ENCODE data around the gene ZBTB20. TPM values are rescaled to one million over a fixed set of nuclear protein-coding genes. Genes with fewer than 3 reads are reported as not detected.

ZBTB20 gene
- total RNA-seq, 5 donors from 2014 or later (not counting 1 experiment from before 2014, with no cell fraction given), result 43.1 to 80.7 (median 48.4) TPM

- no peak overlapping the region for H3K27ac Mint-ChIP-seq
- no CpG with 5 or more reads among the region's 5 CpGs for WGBS (ENCODE audit: insufficient coverage)
- Histone ChIP-seq H3K4me3 (ENCODE audit: control insufficient read depth in 1 of 2, extremely low read depth in 1 of 2, low read length in 1 of 2) (no peak overlapping the region), H3K27ac (ENCODE audit: low read length) (no peak overlapping the region), H3K4me1 (ENCODE audit: control insufficient read depth in 1 of 2, extremely low read depth in 1 of 2, insufficient read depth in 2 of 2, low read length in 2 of 2) (no peaks in the 10 kb centered on the region), H3K36me3 (ENCODE audit: control insufficient read depth in 2 of 2, extremely low read depth in 1 of 2, insufficient read depth in 1 of 2, low read length in 1 of 2) (no peaks in the 10 kb centered on the region), H3K9me3 (no peaks in the 10 kb centered on the region), H3K27me3 (replicated peaks in 1 of 2; ENCODE audit: control insufficient read depth in 2 of 2, extremely low read depth in 1 of 2, insufficient read depth in 2 of 2, low read length in 1 of 2) (no peaks in the 10 kb centered on the region)
- DNase-seq (no peak), ATAC-seq (replicated peaks in 1 of 4) (no peak)
- ChIA-PET POLR2A (no interaction called here), CTCF (no interaction called here)
- H3K9me3 Mint-ChIP-seq, result no peaks in the 10 kb centered on the region
- peaks cover 16 to 32% (median 22%) of the 10 kb centered on the region in 3 donors for H3K4me1 Mint-ChIP-seq
- H3K4me3 Mint-ChIP-seq, result no peak overlapping the region
- no peaks in the 10 kb centered on the region for H3K27me3 Mint-ChIP-seq
- H3K36me3 Mint-ChIP-seq, result peaks cover 31% of the 10 kb centered on the region
Measured at GRCh38 chr3:114743746-114744485, 403.2 kb downstream of the ZBTB20 start.

GRCh38 chr3:114741066-114741465, 406.0 kb downstream of the ZBTB20 start:
- no peaks in the 10 kb centered on the region for H3K27me3 ChIP-seq (replicated peaks in 1 of 2; ENCODE audit: control insufficient read depth in 2 of 2, extremely low read depth in 1 of 2, insufficient read depth in 2 of 2, low read length in 1 of 2)
- H3K36me3 Mint-ChIP-seq, result peaks cover 37% of the 10 kb centered on the region
- no peak for ATAC-seq (replicated peaks in 1 of 4)
- no CpG with 5 or more reads among the region's 1 CpG for WGBS (ENCODE audit: insufficient coverage)
- no peaks in the 10 kb centered on the region for H3K36me3 ChIP-seq (ENCODE audit: control insufficient read depth in 2 of 2, extremely low read depth in 1 of 2, insufficient read depth in 1 of 2, low read length in 1 of 2)
- no peaks in the 10 kb centered on the region for H3K27me3 Mint-ChIP-seq
- no peaks in the 10 kb centered on the region for H3K9me3 Mint-ChIP-seq
- no peaks in the 10 kb centered on the region for H3K9me3 ChIP-seq
- no peak overlapping the region for H3K27ac ChIP-seq (ENCODE audit: low read length)
- H3K4me1 Mint-ChIP-seq, result peaks cover 0 to 16% (median 7%) of the 10 kb centered on the region in 3 donors
- H3K4me3 ChIP-seq (ENCODE audit: control insufficient read depth in 1 of 2, extremely low read depth in 1 of 2, low read length in 1 of 2), result no peak overlapping the region
- H3K4me1 ChIP-seq (ENCODE audit: control insufficient read depth in 1 of 2, extremely low read depth in 1 of 2, insufficient read depth in 2 of 2, low read length in 2 of 2), result no peaks in the 10 kb centered on the region
- ChIA-PET POLR2A (no interaction called here), CTCF (no interaction called here)
- H3K27ac Mint-ChIP-seq, result no peak overlapping the region
- no peak overlapping the region for H3K4me3 Mint-ChIP-seq
- DNase-seq, result no peak

- Mint-ChIP-seq H3K27ac (no peak overlapping the region), H3K4me1 (peaks cover 0 to 3% (median 0%) of the 10 kb centered on the region in 3 donors), H3K36me3 (peaks cover 31% of the 10 kb centered on the region), H3K4me3 (no peak overlapping the region), H3K9me3 (no peaks in the 10 kb centered on the region), H3K27me3 (no peaks in the 10 kb centered on the region)
- no peaks in the 10 kb centered on the region for H3K9me3 ChIP-seq
- H3K4me1 ChIP-seq (ENCODE audit: control insufficient read depth in 1 of 2, extremely low read depth in 1 of 2, insufficient read depth in 2 of 2, low read length in 2 of 2), result no peaks in the 10 kb centered on the region
- POLR2A ChIA-PET, result interaction anchor here in 1 of 2 donors (0.7 kb wide), 1 partner anchor 403 kb away, joined by 3 read pairs; no protein-coding TSS in a partner anchor
- no peaks in the 10 kb centered on the region for H3K27me3 ChIP-seq (replicated peaks in 1 of 2; ENCODE audit: control insufficient read depth in 2 of 2, extremely low read depth in 1 of 2, insufficient read depth in 2 of 2, low read length in 1 of 2)
- no CpG with 5 or more reads among the region's 1 CpG for WGBS (ENCODE audit: insufficient coverage)
- no peak overlapping the region for H3K4me3 ChIP-seq (ENCODE audit: control insufficient read depth in 1 of 2, extremely low read depth in 1 of 2, low read length in 1 of 2)
- DNase-seq, result no peak
- CTCF ChIA-PET, result no interaction called here
- no peak for ATAC-seq (replicated peaks in 1 of 4)
- H3K27ac ChIP-seq (ENCODE audit: low read length), result no peak overlapping the region
- no peaks in the 10 kb centered on the region for H3K36me3 ChIP-seq (ENCODE audit: control insufficient read depth in 2 of 2, extremely low read depth in 1 of 2, insufficient read depth in 1 of 2, low read length in 1 of 2)
Measured at GRCh38 chr3:114739627-114740026, 407.5 kb downstream of the ZBTB20 start.

GRCh38 chr3:114732353-114732752, 414.7 kb downstream of the ZBTB20 start:
- ChIA-PET POLR2A (no interaction called here), CTCF (no interaction called here)
- Mint-ChIP-seq H3K27me3 (no peaks in the 10 kb centered on the region), H3K4me1 (peaks cover 3 to 11% (median 5%) of the 10 kb centered on the region in 3 donors), H3K9me3 (no peaks in the 10 kb centered on the region), H3K4me3 (no peak overlapping the region), H3K27ac (no peak overlapping the region), H3K36me3 (peaks cover 15% of the 10 kb centered on the region)
- WGBS (ENCODE audit: insufficient coverage), result no CpG with 5 or more reads among the region's 3 CpGs
- ATAC-seq (replicated peaks in 1 of 4), result no peak
- H3K4me3 ChIP-seq (ENCODE audit: control insufficient read depth in 1 of 2, extremely low read depth in 1 of 2, low read length in 1 of 2), result no peak overlapping the region
- no peaks in the 10 kb centered on the region for H3K9me3 ChIP-seq
- H3K27me3 ChIP-seq (replicated peaks in 1 of 2; ENCODE audit: control insufficient read depth in 2 of 2, extremely low read depth in 1 of 2, insufficient read depth in 2 of 2, low read length in 1 of 2), result no peaks in the 10 kb centered on the region
- H3K27ac ChIP-seq (ENCODE audit: low read length), result no peak overlapping the region
- no peak for DNase-seq
- no peaks in the 10 kb centered on the region for H3K4me1 ChIP-seq (ENCODE audit: control insufficient read depth in 1 of 2, extremely low read depth in 1 of 2, insufficient read depth in 2 of 2, low read length in 2 of 2)
- H3K36me3 ChIP-seq (ENCODE audit: control insufficient read depth in 2 of 2, extremely low read depth in 1 of 2, insufficient read depth in 1 of 2, low read length in 1 of 2), result no peaks in the 10 kb centered on the region

GRCh38 chr3:114730397-114730796, 416.7 kb downstream of the ZBTB20 start:
- WGBS (ENCODE audit: insufficient coverage), result no CpG with 5 or more reads among the region's 1 CpG
- H3K27me3 ChIP-seq (replicated peaks in 1 of 2; ENCODE audit: control insufficient read depth in 2 of 2, extremely low read depth in 1 of 2, insufficient read depth in 2 of 2, low read length in 1 of 2), result no peaks in the 10 kb centered on the region
- Mint-ChIP-seq H3K4me3 (no peak overlapping the region), H3K27me3 (no peaks in the 10 kb centered on the region), H3K36me3 (peaks cover 10% of the 10 kb centered on the region), H3K9me3 (no peaks in the 10 kb centered on the region), H3K4me1 (peaks cover 5 to 11% (median 9%) of the 10 kb centered on the region in 3 donors), H3K27ac (no peak overlapping the region)
- no peaks in the 10 kb centered on the region for H3K36me3 ChIP-seq (ENCODE audit: control insufficient read depth in 2 of 2, extremely low read depth in 1 of 2, insufficient read depth in 1 of 2, low read length in 1 of 2)
- no peaks in the 10 kb centered on the region for H3K4me1 ChIP-seq (ENCODE audit: control insufficient read depth in 1 of 2, extremely low read depth in 1 of 2, insufficient read depth in 2 of 2, low read length in 2 of 2)
- H3K4me3 ChIP-seq (ENCODE audit: control insufficient read depth in 1 of 2, extremely low read depth in 1 of 2, low read length in 1 of 2), result no peak overlapping the region
- no peak for ATAC-seq (replicated peaks in 1 of 4)
- ChIA-PET CTCF (no interaction called here), POLR2A (interaction anchor here in 1 of 2 donors (0.5 to 0.6 kb wide), 2 partner anchors 16 to 277 kb away, joined by 3 read pairs; no protein-coding TSS in a partner anchor)
- H3K9me3 ChIP-seq, result no peaks in the 10 kb centered on the region
- no peak for DNase-seq
- no peak overlapping the region for H3K27ac ChIP-seq (ENCODE audit: low read length)

- no peaks in the 10 kb centered on the region for H3K9me3 ChIP-seq
- H3K4me1 ChIP-seq (ENCODE audit: control insufficient read depth in 1 of 2, extremely low read depth in 1 of 2, insufficient read depth in 2 of 2, low read length in 2 of 2), result peaks cover 0 to 2% of the 10 kb centered on the region in 2 experiments
- H3K4me3 ChIP-seq (ENCODE audit: control insufficient read depth in 1 of 2, extremely low read depth in 1 of 2, low read length in 1 of 2), result no peak overlapping the region
- Mint-ChIP-seq H3K9me3 (no peaks in the 10 kb centered on the region), H3K27me3 (no peaks in the 10 kb centered on the region), H3K4me3 (no peak overlapping the region), H3K4me1 (peaks cover 17 to 23% (median 17%) of the 10 kb centered on the region in 3 donors), H3K27ac (no peak overlapping the region), H3K36me3 (peaks cover 13% of the 10 kb centered on the region)
- ChIA-PET CTCF (no interaction called here), POLR2A (no interaction called here)
- H3K36me3 ChIP-seq (ENCODE audit: control insufficient read depth in 2 of 2, extremely low read depth in 1 of 2, insufficient read depth in 1 of 2, low read length in 1 of 2), result no peaks in the 10 kb centered on the region
- DNase-seq (no peak), ATAC-seq (replicated peaks in 1 of 4) (no peak)
- no peaks in the 10 kb centered on the region for H3K27me3 ChIP-seq (replicated peaks in 1 of 2; ENCODE audit: control insufficient read depth in 2 of 2, extremely low read depth in 1 of 2, insufficient read depth in 2 of 2, low read length in 1 of 2)
- no CpG with 5 or more reads among the region's 1 CpG for WGBS (ENCODE audit: insufficient coverage)
- H3K27ac ChIP-seq (ENCODE audit: low read length), result no peak overlapping the region
Measured at GRCh38 chr3:114727373-114727772, 419.7 kb downstream of the ZBTB20 start.

Measured in T-cell (primary cell).